ENCODE measurements around the gene ERP44.

DNA sequence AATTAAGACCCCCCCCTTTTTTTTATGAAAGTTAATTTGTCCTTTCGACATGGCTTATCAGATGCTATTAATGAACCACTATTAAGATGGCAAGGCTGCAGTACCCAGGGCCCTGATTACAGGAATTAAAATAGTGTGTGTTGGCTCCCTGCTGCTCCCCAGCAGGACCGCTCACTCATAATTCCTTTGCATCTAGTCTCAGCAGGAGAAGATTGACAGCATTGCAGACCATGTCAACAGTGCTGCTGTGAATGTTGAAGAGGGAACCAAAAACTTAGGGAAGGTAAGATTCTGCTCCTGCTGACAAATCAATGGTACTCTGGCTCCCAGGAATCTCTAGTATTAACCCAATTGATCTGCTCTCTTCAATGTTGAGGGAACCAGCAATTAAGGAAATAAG is 131.3 kb downstream of the ERP44 start:
- no peak for TF ChIP-seq POLR2AphosphoS5 (IDR thresholded peaks at IDR 0.05)
- TF ChIP-seq, protein P1, sequence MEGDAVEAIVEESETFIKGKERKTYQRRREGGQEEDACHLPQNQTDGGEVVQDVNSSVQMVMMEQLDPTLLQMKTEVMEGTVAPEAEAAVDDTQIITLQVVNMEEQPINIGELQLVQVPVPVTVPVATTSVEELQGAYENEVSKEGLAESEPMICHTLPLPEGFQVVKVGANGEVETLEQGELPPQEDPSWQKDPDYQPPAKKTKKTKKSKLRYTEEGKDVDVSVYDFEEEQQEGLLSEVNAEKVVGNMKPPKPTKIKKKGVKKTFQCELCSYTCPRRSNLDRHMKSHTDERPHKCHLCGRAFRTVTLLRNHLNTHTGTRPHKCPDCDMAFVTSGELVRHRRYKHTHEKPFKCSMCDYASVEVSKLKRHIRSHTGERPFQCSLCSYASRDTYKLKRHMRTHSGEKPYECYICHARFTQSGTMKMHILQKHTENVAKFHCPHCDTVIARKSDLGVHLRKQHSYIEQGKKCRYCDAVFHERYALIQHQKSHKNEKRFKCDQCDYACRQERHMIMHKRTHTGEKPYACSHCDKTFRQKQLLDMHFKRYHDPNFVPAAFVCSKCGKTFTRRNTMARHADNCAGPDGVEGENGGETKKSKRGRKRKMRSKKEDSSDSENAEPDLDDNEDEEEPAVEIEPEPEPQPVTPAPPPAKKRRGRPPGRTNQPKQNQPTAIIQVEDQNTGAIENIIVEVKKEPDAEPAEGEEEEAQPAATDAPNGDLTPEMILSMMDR (IDR thresholded peaks at IDR 0.05), result no peak
- no peak for TF ChIP-seq POLR2A (IDR thresholded peaks at IDR 0.05; ENCODE audit: low read depth)
- TF ChIP-seq EP300 (IDR thresholded peaks at IDR 0.05), result no peak

All from esophagus muscularis mucosa (tissue), 4 donors.